ENCODE data around the gene LMOD3.

Gene LMOD3

DNA sequence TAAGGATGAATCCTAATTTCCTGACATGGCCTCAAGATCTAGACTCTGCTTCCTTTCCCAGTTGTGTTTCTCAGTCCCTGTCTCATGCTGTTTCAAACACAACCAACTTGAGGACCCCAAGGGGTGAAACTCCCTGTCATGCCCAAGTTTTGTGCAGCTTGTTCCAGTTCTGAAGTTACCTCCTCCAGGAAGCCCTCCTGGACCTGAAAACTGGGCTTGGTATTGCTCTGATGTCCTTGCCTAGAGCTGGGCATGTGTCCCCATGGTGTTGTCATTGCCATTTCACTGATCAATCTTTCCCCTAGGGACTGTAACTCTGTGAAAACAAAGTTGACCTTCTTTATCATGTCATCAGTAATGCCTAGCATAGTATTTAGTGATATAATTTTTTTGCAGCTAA is 6.1 kb upstream of the LMOD3 start:
- Histone ChIP-seq H3K4me2 (ENCODE audit: insufficient read depth, low read length, poor library complexity, severe bottlenecking) (no peak overlapping the region), H3K27ac (replicated peaks; ENCODE audit: low read length) (no peak overlapping the region), H2AFZ (ENCODE audit: low read length) (no peak overlapping the region), H3K9ac (ENCODE audit: low read depth, low read length, poor library complexity) (no peak overlapping the region), H2BK5ac (ENCODE audit: low read length) (no peak overlapping the region), H3K18ac (ENCODE audit: low read length) (no peak overlapping the region), H3K23ac (ENCODE audit: low read depth, low read length, poor library complexity) (no peak overlapping the region), H3K4ac (ENCODE audit: low read length) (no peak overlapping the region), H2BK120ac (ENCODE audit: low read depth, low read length) (no peak overlapping the region), H3K79me1 (ENCODE audit: low read depth, low read length) (no peaks in the 10 kb centered on the region), H4K8ac (ENCODE audit: low read depth, low read length) (no peak overlapping the region), H3K4me3 (ENCODE audit: low read length in 2 of 2) (no peak overlapping the region), H3K9me3 (replicated peaks in 1 of 2; ENCODE audit: control insufficient read depth in 2 of 2, insufficient read depth in 1 of 2, low read depth in 1 of 2, low read length in 2 of 2) (no peaks in the 10 kb centered on the region), H2BK15ac (ENCODE audit: low read length) (no peak overlapping the region), H3K4me1 (ENCODE audit: control insufficient read depth in 2 of 2, insufficient read depth in 1 of 2, low read depth in 1 of 2, low read length in 2 of 2) (peaks cover 0 to 1% of the 10 kb centered on the region in 2 donors), H3K27me3 (ENCODE audit: control insufficient read depth in 3 of 3, insufficient read depth in 3 of 3, low read depth in 1 of 3, low read length in 3 of 3) (no peaks in the 10 kb centered on the region), H2AK5ac (ENCODE audit: low read depth, low read length) (no peak overlapping the region), H3K36me3 (replicated peaks in 1 of 2; ENCODE audit: control insufficient read depth in 2 of 2, insufficient read depth in 2 of 2, low read length in 2 of 2) (no peaks in the 10 kb centered on the region), H2BK12ac (ENCODE audit: low read length) (no peak overlapping the region), H4K91ac (ENCODE audit: low read depth, low read length, poor library complexity) (no peak overlapping the region), H3K14ac (ENCODE audit: low read length) (no peak overlapping the region)
- DNase-seq (ENCODE audit: low spot score), result no peak

DNA sequence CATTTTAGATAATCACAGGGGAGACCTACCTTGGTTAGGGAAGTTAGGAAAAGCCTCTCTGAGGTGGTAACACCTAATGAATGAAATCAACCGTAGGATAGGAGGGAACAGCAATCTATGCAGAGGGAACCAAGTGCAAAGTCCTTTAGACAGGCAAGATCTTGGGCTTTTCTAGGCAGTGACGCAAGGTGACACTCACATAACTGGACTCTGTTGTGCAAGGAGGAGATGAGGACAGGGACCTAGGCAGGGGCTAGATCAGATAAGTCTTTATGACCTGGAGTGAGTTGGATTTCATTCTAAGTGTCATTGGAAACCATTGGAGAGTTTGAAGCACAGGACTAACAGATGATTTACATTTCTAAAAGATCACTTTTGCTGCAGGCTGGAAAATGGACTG is 4.6 kb upstream of the LMOD3 start:
- no peaks in the 10 kb centered on the region for H3K27me3 ChIP-seq (ENCODE audit: control insufficient read depth in 3 of 3, insufficient read depth in 3 of 3, low read depth in 1 of 3, low read length in 3 of 3)
- no peak overlapping the region for H3K23ac ChIP-seq (ENCODE audit: low read depth, low read length, poor library complexity)
- no peak overlapping the region for H4K91ac ChIP-seq (ENCODE audit: low read depth, low read length, poor library complexity)
- peaks cover 0 to 2% of the 10 kb centered on the region in 2 donors for H3K4me1 ChIP-seq (ENCODE audit: control insufficient read depth in 2 of 2, insufficient read depth in 1 of 2, low read depth in 1 of 2, low read length in 2 of 2)
- H3K9ac ChIP-seq (ENCODE audit: low read depth, low read length, poor library complexity), result no peak overlapping the region
- no peak for DNase-seq (ENCODE audit: low spot score)
- H3K27ac ChIP-seq (replicated peaks; ENCODE audit: low read length), result no peak overlapping the region
- no peak overlapping the region for H2BK5ac ChIP-seq (ENCODE audit: low read length)
- H3K36me3 ChIP-seq (replicated peaks in 1 of 2; ENCODE audit: control insufficient read depth in 2 of 2, insufficient read depth in 2 of 2, low read length in 2 of 2), result no peaks in the 10 kb centered on the region
- no peak overlapping the region for H2BK120ac ChIP-seq (ENCODE audit: low read depth, low read length)
- no peak overlapping the region for H3K18ac ChIP-seq (ENCODE audit: low read length)
- H3K79me1 ChIP-seq (ENCODE audit: low read depth, low read length), result no peaks in the 10 kb centered on the region
- no peak overlapping the region for H2AFZ ChIP-seq (ENCODE audit: low read length)
- H3K4me2 ChIP-seq (ENCODE audit: insufficient read depth, low read length, poor library complexity, severe bottlenecking), result no peak overlapping the region
- H3K9me3 ChIP-seq (replicated peaks in 1 of 2; ENCODE audit: control insufficient read depth in 2 of 2, insufficient read depth in 1 of 2, low read depth in 1 of 2, low read length in 2 of 2), result no peaks in the 10 kb centered on the region
- no peak overlapping the region for H2AK5ac ChIP-seq (ENCODE audit: low read depth, low read length)
- no peak overlapping the region for H2BK15ac ChIP-seq (ENCODE audit: low read length)
- no peak overlapping the region for H3K4ac ChIP-seq (ENCODE audit: low read length)
- H3K4me3 ChIP-seq (ENCODE audit: low read length in 2 of 2), result no peak overlapping the region
- no peak overlapping the region for H4K8ac ChIP-seq (ENCODE audit: low read depth, low read length)
- H3K14ac ChIP-seq (ENCODE audit: low read length), result no peak overlapping the region
- WGBS, 2 donors (ENCODE audit: extremely low coverage in 2 of 2, insufficient read length in 2 of 2, insufficient replicate concordance in 1 of 2), result no CpG with 5 or more reads among the region's 2 CpGs
- H2BK12ac ChIP-seq (ENCODE audit: low read length), result no peak overlapping the region

DNA sequence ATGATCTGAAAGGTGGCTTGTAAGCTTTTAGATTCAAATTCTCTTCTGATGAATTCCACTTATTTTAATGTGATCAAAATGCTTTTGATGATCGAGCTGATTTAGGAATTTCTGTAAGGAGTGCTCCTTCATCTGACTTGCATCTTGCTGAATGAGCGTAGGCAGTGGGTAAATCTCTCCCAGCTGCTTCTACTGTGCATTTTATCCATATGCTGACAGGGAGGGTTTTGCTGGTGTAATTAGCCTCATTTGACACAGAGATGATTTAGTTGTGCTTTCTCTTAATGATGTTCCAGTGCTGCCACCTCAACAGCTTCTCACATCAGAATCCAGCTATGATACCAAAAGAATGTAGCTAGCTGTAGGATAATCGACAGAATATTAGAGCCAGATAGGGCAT is 3.8 kb upstream of the LMOD3 start:
- H4K91ac ChIP-seq (ENCODE audit: low read depth, low read length, poor library complexity), result no peak overlapping the region
- no peak overlapping the region for H3K18ac ChIP-seq (ENCODE audit: low read length)
- H2AFZ ChIP-seq (ENCODE audit: low read length), result no peak overlapping the region
- no peaks in the 10 kb centered on the region for H3K27me3 ChIP-seq (ENCODE audit: control insufficient read depth in 3 of 3, insufficient read depth in 3 of 3, low read depth in 1 of 3, low read length in 3 of 3)
- H3K9me3 ChIP-seq (replicated peaks in 1 of 2; ENCODE audit: control insufficient read depth in 2 of 2, insufficient read depth in 1 of 2, low read depth in 1 of 2, low read length in 2 of 2), result no peaks in the 10 kb centered on the region
- peaks cover 0 to 3% of the 10 kb centered on the region in 2 donors for H3K4me1 ChIP-seq (ENCODE audit: control insufficient read depth in 2 of 2, insufficient read depth in 1 of 2, low read depth in 1 of 2, low read length in 2 of 2)
- DNase-seq (ENCODE audit: low spot score), result no peak
- H2BK15ac ChIP-seq (ENCODE audit: low read length), result no peak overlapping the region
- no peak overlapping the region for H3K4me3 ChIP-seq (ENCODE audit: low read length in 2 of 2)
- H4K8ac ChIP-seq (ENCODE audit: low read depth, low read length), result no peak overlapping the region
- H3K79me1 ChIP-seq (ENCODE audit: low read depth, low read length), result no peaks in the 10 kb centered on the region
- WGBS, 2 donors (ENCODE audit: extremely low coverage in 2 of 2, insufficient read length in 2 of 2, insufficient replicate concordance in 1 of 2), result no CpG with 5 or more reads among the region's 3 CpGs
- H2BK5ac ChIP-seq (ENCODE audit: low read length), result no peak overlapping the region
- H3K27ac ChIP-seq (replicated peaks; ENCODE audit: low read length), result no peak overlapping the region
- H2BK12ac ChIP-seq (ENCODE audit: low read length), result no peak overlapping the region
- no peak overlapping the region for H3K14ac ChIP-seq (ENCODE audit: low read length)
- no peak overlapping the region for H3K9ac ChIP-seq (ENCODE audit: low read depth, low read length, poor library complexity)
- H3K36me3 ChIP-seq (replicated peaks in 1 of 2; ENCODE audit: control insufficient read depth in 2 of 2, insufficient read depth in 2 of 2, low read length in 2 of 2), result no peaks in the 10 kb centered on the region
- H2AK5ac ChIP-seq (ENCODE audit: low read depth, low read length), result no peak overlapping the region
- H3K4me2 ChIP-seq (ENCODE audit: insufficient read depth, low read length, poor library complexity, severe bottlenecking), result no peak overlapping the region
- H3K23ac ChIP-seq (ENCODE audit: low read depth, low read length, poor library complexity), result no peak overlapping the region
- no peak overlapping the region for H2BK120ac ChIP-seq (ENCODE audit: low read depth, low read length)
- no peak overlapping the region for H3K4ac ChIP-seq (ENCODE audit: low read length)

DNA sequence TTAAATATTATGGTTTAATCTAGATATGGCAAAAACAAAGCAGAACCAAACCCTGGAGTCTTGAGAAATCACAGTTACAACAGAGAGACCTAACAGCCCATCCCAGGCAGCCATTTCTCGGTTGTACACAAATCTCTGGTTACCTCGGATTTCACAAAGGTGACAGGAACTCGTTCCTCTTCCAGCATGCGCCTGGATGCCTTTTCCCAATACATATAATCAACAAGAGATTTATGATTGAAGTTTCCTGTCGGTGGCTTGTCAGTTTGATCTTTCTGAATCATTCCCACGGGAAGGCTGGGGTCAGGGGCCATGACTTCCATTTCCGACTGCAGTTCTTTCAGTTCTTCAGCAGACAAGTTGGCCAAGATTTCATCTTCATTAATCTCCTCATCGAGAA is 445 bp downstream of the LMOD3 start:
- no peak overlapping the region for H4K91ac ChIP-seq (ENCODE audit: low read depth, low read length, poor library complexity)
- no peak overlapping the region for H3K14ac ChIP-seq (ENCODE audit: low read length)
- H3K36me3 ChIP-seq (replicated peaks in 1 of 2; ENCODE audit: control insufficient read depth in 2 of 2, insufficient read depth in 2 of 2, low read length in 2 of 2), result no peaks in the 10 kb centered on the region
- H3K4me2 ChIP-seq (ENCODE audit: insufficient read depth, low read length, poor library complexity, severe bottlenecking), result no peak overlapping the region
- no peak overlapping the region for H3K4ac ChIP-seq (ENCODE audit: low read length)
- H3K4me3 ChIP-seq (ENCODE audit: low read length in 2 of 2), result no peak overlapping the region
- no CpG with 5 or more reads among the region's 8 CpGs for WGBS, 2 donors (ENCODE audit: extremely low coverage in 2 of 2, insufficient read length in 2 of 2, insufficient replicate concordance in 1 of 2)
- no peak overlapping the region for H2BK5ac ChIP-seq (ENCODE audit: low read length)
- H4K8ac ChIP-seq (ENCODE audit: low read depth, low read length), result no peak overlapping the region
- no peak overlapping the region for H3K23ac ChIP-seq (ENCODE audit: low read depth, low read length, poor library complexity)
- DNase-seq (ENCODE audit: low spot score), result no peak
- H3K9me3 ChIP-seq (replicated peaks in 1 of 2; ENCODE audit: control insufficient read depth in 2 of 2, insufficient read depth in 1 of 2, low read depth in 1 of 2, low read length in 2 of 2), result no peaks in the 10 kb centered on the region
- H3K79me1 ChIP-seq (ENCODE audit: low read depth, low read length), result no peaks in the 10 kb centered on the region
- H2AFZ ChIP-seq (ENCODE audit: low read length), result peak overlapping the region; percentile 68
- no peak overlapping the region for H2AK5ac ChIP-seq (ENCODE audit: low read depth, low read length)
- no peak overlapping the region for H3K9ac ChIP-seq (ENCODE audit: low read depth, low read length, poor library complexity)
- no peak overlapping the region for H2BK120ac ChIP-seq (ENCODE audit: low read depth, low read length)
- H3K27me3 ChIP-seq (ENCODE audit: control insufficient read depth in 3 of 3, insufficient read depth in 3 of 3, low read depth in 1 of 3, low read length in 3 of 3), result no peaks in the 10 kb centered on the region
- H2BK15ac ChIP-seq (ENCODE audit: low read length), result no peak overlapping the region
- H2BK12ac ChIP-seq (ENCODE audit: low read length), result no peak overlapping the region
- no peak overlapping the region for H3K18ac ChIP-seq (ENCODE audit: low read length)
- H3K27ac ChIP-seq (replicated peaks; ENCODE audit: low read length), result no peak overlapping the region
- H3K4me1 ChIP-seq (ENCODE audit: control insufficient read depth in 2 of 2, insufficient read depth in 1 of 2, low read depth in 1 of 2, low read length in 2 of 2), result peaks cover 0 to 2% of the 10 kb centered on the region in 2 donors
